Measurements from ENCODE around the gene CKM. TPM values are rescaled to one million over a fixed set of nuclear protein-coding genes. Genes with fewer than 3 reads are reported as not detected.

The CKM gene
- total RNA-seq, 2 experiments from 2014 or later: not detected

Other genes starting within 250 kb of the CKM start
- 1 to 10 TPM; 3.1 to 4.8 TPM for gene ZNF296, start 246.4 kb downstream of the CKM start, total RNA-seq
- gene GEMIN7, start 243.6 kb downstream of the CKM start, total RNA-seq: 10 to 100 TPM; 35.4 to 35.5 TPM
- 10 to 100 TPM; 12.5 to 14.1 TPM for gene PPP1R37, start 229.7 kb downstream of the CKM start, total RNA-seq
- gene NKPD1, start 161.9 kb downstream of the CKM start, total RNA-seq: under 1 TPM; 0.09 to 0.11 TPM
- 10 to 100 TPM; 18.3 to 25.1 TPM for gene TRAPPC6A, start 144.6 kb downstream of the CKM start, total RNA-seq
- 10 to 100 TPM; 10.7 to 11.2 TPM for gene BLOC1S3, start 144.1 kb downstream of the CKM start, total RNA-seq
- not detected for gene EXOC3L2, start 77.5 kb downstream of the CKM start, total RNA-seq
- gene MARK4, start 71.6 kb downstream of the CKM start, total RNA-seq: 10 to 100 TPM; 19.1 to 19.6 TPM
- under 1 TPM; 0.11 to 0.14 TPM for gene KLC3, start 17.9 kb upstream of the CKM start, total RNA-seq
- 10 to 100 TPM; 27.5 to 30.4 TPM for gene ERCC2, start 47.7 kb upstream of the CKM start, total RNA-seq
- gene PPP1R13L, start 82.2 kb upstream of the CKM start, total RNA-seq: 10 to 100 TPM; 15.2 to 17.8 TPM
- 10 to 100 TPM; 15.8 to 18.4 TPM for gene POLR1G, start 83.8 kb upstream of the CKM start, total RNA-seq
- gene ERCC1, start 101.0 kb upstream of the CKM start, total RNA-seq: 10 to 100 TPM; 58.1 to 71.8 TPM
- 1 to 10 TPM; 7.3 to 7.7 TPM for gene FOSB, start 145.1 kb upstream of the CKM start, total RNA-seq
- gene RTN2, start 174.2 kb upstream of the CKM start, total RNA-seq: 1 to 10 TPM; 2.0 to 3.2 TPM
- gene PPM1N, start 175.6 kb upstream of the CKM start, total RNA-seq: 1 to 10 TPM; 2.8 to 3.1 TPM
- gene VASP, start 184.6 kb upstream of the CKM start, total RNA-seq: 100 to 1,000 TPM; 152 to 153 TPM

Measured in activated CD4-positive, alpha-beta T cell treated with anti-CD3 and anti-CD28 coated beads for 36 hours (primary cell).